SIG-M5 treated with dmso at 0.1 percent for 504 hours (cell line): Measurements from ENCODE around the gene GAPT.
"Not testable (repeated sequence)": the region's sequence is repeated elsewhere in the genome, so short reads cannot be mapped to it uniquely, and the experiment has no call there.

Experiments
- DNase-seq: peaks from one replicate; lab custom pipeline; 2025; ENCODE audit not compliant: unreplicated experiment; lab: John Stamatoyannopoulos, UW

Gene GAPT

DNA sequence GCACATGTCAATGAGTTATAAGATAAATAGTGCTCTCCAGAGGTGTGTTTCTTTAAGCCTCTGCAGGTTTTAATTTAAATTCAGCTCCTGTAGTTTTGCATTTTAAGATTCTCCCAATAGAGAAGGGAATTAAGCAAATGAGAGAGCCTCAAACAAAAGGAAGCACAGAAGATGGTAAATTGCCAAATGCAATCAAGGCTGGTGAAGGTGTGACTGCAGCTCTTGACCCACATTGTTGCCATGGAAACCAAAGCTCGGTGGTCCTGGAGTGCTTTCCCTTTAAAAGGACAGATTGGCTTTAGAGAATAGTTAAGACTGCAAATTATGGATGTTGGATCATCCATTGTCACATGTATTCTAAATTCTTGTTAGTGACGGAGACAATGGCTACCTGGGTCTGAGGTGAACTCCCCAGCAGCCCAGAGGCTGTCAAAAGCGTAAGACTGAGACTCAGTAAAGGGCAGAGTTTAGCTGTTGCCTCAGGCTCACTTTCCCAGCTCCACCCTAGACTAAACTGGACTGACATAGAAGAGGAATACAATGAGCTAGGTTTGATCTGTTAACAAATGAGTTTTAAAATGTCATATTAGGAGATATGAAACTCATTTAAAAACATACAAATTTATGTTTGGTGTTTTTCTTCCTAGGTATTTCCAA lies 12.3 kb downstream of the GAPT start:
- DNase-seq = no peak

DNA sequence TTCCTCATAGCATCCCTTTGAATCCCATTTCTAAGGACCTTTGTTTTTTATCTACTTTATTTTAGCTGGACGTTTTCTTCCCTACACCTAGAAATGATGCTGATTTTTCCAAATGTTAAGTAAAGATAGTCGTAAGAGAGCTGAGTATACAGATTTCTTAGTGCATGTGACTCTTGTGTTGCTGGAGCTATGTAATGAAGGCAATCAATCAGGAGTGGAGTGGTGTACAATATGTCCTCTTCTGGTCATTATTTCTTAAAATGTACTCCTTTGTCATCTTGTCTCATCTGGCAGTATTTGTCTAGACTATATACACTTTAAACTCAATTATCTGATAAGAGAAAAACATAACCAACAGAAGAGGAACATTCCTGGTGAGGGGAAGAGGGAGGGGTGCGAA lies 13.5 kb downstream of the GAPT start:
- DNase-seq = no peak

DNA sequence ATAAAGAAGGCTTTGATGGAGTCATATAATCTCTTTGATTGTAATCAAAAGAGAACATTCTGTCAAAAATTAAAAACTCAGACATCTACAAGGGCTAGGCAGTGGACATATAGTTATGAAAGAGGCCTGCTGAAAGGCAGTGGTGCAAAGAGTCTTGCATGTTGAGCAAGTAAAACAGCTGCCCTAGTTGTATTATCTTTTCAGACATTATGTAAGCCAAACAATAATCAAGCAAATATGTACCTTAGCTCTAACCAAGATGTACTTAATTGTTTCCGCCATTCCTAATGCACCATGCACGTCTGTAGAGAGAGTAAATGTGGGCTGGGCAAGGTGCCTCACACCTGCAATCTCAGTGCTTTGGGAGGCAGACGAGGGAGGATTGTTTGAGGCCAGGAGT lies 14.3 kb downstream of the GAPT start:
- peak; percentile 27 for DNase-seq

DNA sequence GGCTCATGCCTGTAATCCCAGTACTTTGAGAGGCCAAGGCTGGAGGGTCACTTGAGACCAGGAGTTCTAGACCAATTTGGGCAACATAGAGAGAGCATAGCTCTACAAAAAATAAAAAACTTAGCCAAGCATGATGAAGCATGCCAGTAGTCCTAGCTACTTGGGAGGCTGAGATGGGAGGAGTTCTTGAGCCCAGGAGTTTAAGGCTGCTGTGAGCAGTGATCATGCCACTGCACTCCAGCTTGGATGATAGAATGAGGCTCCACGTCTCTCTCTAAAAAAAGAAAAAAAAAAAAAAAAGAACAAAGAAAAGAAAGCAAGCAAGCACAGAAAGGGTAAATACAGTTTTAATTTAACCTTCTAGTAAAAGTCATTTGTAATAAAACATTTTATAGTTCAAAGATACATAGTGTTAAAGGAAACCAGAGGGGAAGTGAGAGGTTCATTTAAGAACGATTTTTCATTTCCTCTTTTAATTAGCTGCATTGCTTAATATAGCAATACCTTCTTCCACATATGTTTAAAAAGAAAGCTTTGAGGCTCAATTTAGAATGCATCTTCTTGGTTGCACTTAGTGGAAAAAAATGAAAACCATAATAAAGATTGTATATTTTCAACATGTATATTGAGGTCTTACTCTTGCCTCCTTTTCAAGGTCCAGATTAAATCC lies 14.9 kb downstream of the GAPT start:
- peak; percentile 70 for DNase-seq

DNA sequence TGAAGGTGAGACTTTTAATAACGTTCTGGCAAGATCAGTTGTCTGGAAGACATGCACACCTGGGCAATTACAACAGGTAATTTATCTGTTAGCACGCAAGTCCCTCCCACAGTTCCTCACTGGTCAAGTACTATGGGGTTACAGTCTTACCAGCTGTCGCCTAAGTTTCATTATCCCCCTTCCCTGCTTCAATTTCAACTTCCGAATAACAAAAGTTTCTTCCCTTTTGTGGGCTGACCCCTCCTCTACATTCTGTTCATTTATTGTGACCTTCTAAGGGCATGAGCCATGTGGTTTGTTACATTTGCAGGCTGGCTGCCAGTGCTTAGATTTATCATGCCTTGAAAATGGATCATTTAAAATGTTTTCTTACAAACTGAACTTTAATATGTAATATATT lies 16.5 kb downstream of the GAPT start:
- DNase-seq = no peak

DNA sequence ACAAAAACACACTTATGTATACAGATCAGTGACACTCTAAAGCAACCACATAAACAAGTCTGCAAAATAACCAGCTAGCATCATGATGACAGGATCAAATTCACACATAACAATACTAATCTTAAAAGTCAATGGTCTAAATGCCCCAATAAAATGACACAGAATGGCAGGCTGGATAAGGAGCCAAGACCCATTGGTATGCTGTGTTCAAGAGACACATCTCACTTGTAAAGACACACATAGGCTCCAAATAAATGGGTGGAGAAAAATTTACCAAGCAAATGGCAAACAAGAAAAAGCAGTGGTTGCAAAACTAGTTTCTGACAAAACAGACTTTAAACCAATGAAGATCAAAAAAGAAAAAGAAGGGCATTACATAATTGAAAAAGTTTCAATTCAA lies 26.0 kb downstream of the GAPT start:
- DNase-seq = no peak

DNA sequence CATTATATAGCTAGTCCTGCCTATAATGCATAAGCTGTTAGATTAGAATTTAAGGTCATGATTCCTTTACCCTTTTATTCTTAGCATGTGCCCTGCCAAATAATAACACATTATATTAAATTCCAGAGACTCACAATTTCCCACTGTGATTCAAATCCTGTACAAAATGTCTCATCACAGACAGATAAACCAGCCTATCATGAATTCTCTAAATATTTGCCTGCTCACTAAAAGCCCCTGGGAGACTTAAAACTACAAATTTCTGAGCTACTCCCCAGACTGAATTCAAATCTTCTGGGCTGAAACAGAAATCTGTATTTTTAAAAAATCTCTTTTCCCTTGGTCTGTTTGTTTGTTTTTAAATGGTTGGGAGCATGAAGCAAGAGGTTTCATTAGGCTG lies 32.7 kb downstream of the GAPT start:
- DNase-seq = no peak

DNA sequence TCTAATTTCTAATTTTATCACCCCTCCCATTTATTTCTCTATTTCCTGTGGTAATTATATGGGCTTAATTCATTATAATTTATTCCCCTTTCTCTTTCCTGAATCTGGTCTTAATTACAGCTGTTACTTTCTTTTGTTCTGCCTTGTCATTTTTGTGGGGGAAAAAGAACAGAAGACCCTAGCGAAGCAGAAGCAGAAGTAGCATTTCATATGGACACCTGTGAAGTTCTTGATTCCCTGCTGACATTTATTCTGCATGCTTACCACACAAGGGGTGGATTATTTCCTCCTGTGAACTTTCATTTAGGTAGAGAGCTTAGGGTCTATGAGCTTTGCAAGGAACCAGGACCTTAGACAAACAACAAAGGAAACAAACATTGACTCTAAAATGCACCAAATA lies 33.3 kb downstream of the GAPT start:
- DNase-seq = no peak

DNA sequence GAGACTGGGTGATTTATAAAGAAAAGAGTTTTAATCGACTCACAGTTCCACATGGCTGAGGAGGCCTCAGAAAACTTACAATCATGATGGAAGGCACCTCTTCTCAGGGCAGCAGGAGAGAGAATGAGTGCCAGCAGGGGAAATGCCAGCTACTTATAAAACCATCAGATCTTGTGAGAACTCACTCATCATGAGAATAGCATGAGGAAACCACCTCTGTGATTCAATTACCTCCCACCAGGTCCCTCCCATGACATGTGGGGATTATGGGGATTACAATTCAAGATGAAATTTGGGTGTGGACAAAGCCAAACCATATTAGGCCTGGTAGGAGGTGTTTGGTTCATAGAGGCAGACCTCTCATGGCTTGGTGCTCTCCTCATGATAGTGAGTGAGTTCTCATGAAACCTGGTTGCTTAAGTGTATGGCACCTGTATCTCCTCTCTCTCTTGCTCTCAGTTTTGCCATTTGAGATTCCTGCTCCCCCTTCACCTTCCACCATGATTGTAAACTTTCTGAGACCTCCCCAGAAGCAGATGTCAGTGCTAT lies 39.8 kb downstream of the GAPT start:
- DNase-seq = no peak

DNA sequence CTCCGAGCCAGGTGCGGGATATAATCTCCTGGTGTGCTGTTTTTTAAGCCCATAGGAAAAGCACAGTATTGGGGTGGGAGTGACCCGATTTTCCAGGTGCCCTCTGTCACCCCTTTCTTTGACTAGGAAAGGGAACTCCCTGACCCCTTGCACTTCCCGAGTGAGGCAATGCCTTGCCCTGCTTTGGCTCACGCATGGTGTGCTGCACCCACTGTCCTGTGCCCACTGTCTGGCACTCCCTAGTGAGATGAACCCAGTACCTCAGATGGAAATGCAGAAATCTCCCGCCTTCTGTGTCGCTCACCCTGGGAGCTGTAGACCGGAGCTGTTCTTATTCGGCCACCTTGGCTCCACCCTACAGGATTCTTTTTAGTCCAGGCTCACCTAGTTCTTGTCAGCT lies 50.7 kb downstream of the GAPT start:
- DNase-seq = not testable (repeated sequence)

DNA sequence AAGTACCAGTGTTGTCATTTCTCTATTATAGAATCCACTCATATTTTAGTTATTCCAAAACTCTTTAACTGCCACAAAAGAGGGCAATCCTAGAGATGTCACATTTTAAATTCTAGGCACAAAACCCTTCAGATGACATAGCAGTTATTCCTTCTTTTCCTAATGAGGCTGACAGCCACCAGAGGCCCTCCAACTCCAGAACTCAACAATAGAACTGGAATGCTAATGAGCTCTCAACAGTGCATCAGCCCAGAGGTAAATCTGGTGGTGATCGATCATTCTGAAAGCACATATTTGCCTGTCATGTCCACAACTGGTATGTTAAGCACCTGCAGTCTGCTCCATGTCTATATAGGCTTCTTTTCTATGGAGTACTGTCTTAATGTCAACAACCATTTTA lies 51.5 kb downstream of the GAPT start:
- peak; percentile 2 for DNase-seq

DNA sequence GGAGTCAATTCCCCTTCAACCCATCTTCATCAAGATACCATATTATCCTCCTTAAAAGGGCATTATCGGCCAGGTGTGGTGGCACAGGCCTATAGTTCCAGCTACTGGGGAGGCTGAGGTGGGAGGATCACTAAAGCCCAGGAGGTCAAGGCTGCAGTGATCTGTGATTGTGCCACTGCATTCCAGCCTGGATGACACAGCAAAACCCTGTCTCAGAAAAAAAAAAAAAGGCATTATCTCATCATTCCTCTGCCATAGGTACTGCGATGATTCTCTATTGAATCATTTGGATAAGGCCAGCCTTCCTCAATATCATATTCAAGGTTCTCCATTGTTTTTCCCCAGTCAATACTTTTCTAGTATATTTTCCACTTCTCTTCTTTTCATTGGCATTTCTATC lies 52.5 kb downstream of the GAPT start:
- DNase-seq = no peak

DNA sequence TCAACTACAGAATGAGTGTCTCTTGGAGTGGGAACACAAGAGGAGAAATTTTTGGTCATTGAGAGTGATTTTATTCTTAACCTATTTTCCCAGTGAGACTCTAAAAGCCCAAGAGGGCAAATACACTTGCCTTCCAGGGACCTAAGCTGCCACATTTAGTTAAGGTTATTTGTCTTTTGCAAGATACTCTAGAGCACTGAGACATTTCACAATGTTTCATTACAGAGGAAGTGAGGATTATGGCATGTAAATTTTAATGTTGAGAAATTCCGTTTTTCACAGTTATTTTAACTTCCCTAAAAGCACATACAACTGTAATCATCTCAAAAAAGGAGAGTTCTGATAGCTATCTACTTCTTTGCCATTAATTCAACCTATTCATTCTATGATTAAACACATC lies 53.0 kb downstream of the GAPT start:
- DNase-seq = peak; percentile 98

DNA sequence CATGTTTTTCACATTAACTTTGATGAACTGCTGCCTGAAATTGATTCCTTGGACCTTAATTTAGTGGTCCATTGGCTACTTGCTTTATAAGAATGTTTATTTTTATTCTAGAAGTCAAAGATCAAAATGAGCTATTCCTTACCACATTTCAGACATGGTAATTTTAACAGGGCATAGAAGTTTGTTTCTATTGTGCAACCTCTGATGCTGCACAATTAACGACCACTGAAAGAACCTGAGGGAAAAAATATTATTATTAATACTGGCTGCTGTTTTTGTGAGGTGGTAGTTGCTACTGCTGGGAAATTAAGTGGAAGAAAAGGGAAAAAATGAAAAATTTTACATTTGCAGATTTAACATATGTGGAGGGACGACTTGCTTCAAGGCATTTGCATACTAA lies 53.7 kb downstream of the GAPT start:
- peak; percentile 73 for DNase-seq

DNA sequence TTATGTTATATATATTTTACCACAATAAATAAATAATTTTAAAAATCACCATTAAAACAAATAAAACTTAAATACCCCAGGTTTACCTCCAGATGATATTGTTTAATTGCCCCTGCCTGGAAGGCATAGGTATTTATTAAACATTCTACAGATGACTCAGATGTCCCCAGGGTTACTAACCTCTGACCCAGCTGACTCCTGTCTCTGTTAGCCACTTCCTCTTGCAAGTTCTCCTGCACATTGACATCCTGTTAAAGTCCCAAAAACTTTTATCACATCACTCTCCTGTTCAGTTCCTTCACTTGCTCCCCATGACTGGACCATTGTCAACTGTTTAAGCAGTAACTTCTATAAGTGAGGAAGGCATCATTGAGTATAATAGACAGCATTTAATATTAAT lies 54.7 kb downstream of the GAPT start:
- peak; percentile 88 for DNase-seq
